SK-N-MC (cell line): ENCODE measurements around the gene PHACTR3.

Experiments used
- EZH2 ChIP-seq: fragments of 200-600 bp; sonication (generic); IDR thresholded peaks from one replicate; pipeline ENCODE4 v1.6.1; 2017; ENCODE audit warnings: antibody characterized with exemption
- POLR2AphosphoS5 ChIP-seq: IDR thresholded peaks from 2 replicates; pipeline ENCODE4 v1.6.1; 2012; ENCODE audit warnings: mild to moderate bottlenecking, low read depth, low read length, borderline replicate concordance

DNA sequence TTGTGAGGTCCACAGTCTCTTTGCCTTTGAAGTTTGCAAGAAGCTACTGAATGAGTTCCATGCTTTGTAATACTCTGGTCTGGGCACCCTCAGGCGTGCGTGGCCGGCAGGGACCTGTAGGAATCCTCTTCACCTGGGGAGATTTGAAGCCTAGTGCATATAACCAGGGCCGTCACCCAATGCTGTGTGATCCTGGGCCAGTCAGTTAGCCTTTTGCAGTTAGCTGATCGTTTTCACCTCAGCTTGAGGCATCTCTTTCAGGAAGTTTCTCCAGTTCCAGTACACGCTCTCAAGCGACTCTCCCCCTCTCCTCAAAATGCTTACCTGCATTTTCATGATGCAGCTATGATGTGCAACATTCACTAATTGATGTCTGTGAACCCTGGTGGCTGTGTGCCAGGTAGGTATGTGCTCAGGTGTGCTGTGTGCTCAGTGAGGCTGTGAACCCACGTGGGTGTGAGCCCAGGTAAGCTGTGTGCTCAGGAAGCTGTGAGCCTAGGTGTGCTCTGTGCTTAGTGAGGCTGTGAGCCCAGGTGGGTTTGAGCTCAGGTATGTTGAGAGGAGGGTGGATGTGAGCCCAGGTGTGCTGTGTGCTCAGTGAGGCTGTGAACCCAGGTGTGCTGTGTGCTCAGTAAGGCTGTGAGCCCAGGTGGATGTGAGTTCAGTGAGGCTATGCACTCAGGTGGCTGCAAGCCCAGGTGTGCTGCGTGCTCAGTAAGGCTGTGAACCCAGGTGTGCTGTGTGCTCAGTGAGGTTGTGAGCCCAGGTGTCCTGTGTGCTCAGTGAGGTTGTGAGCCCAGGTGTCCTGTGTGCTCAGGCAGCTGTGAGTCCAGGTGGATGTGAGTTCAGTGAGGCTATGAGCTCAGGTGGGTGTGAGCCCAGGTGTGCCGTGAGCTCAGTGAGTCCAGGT lies 120.4 kb downstream of the PHACTR3 start:
- TF ChIP-seq POLR2AphosphoS5 = no peak
- TF ChIP-seq EZH2 = no peak
